T-helper 1 cell treated with Interleukin-12 subunit alpha and Interleukin-12 subunit beta and Interleukin-4 antibody, amounts not matched to agents 30 μg/mL and 1 μg/mL, for 36 hours (primary cell): ENCODE measurements around the gene CASKIN1.
A peak's percentile ranks its signal among the peaks of the same experiment; 100 is the strongest.

Source experiments
- H3K27ac Mint-ChIP-seq: one replicate; pipeline ENCODE4 v1.8.0; 2021; ENCODE audit warnings: mild to moderate bottlenecking, mixed read lengths
- H3K27me3 Mint-ChIP-seq: one replicate; pipeline ENCODE4 v1.8.0; 2021; ENCODE audit warnings: low read depth, mixed read lengths
- H3K36me3 Mint-ChIP-seq: one replicate; pipeline ENCODE4 v1.8.0; 2021; ENCODE audit warnings: low read depth, mixed read lengths
- H3K4me1 Mint-ChIP-seq: one replicate; pipeline ENCODE4 v1.8.0; 2021; ENCODE audit warnings: low read depth, mixed read lengths
- H3K4me3 Mint-ChIP-seq: one replicate; pipeline ENCODE4 v1.8.0; 2021; ENCODE audit warnings: mild to moderate bottlenecking, moderate library complexity, mixed read lengths
- H3K9me3 Mint-ChIP-seq: one replicate; pipeline ENCODE4 v1.8.0; 2021; ENCODE audit warnings: mixed read lengths

CASKIN1 gene

GRCh38 chr16:2196981-2197511, 641 bp upstream of the CASKIN1 start:
- H3K9me3 Mint-ChIP-seq, result no peaks in the 10 kb centered on the region
- peaks cover 2% of the 10 kb centered on the region for H3K4me1 Mint-ChIP-seq
- H3K36me3 Mint-ChIP-seq, result no peaks in the 10 kb centered on the region
- peak overlapping the region; percentile 17 for H3K4me3 Mint-ChIP-seq
- H3K27ac Mint-ChIP-seq, result no peak overlapping the region
- H3K27me3 Mint-ChIP-seq, result peaks cover 42% of the 10 kb centered on the region

DNA sequence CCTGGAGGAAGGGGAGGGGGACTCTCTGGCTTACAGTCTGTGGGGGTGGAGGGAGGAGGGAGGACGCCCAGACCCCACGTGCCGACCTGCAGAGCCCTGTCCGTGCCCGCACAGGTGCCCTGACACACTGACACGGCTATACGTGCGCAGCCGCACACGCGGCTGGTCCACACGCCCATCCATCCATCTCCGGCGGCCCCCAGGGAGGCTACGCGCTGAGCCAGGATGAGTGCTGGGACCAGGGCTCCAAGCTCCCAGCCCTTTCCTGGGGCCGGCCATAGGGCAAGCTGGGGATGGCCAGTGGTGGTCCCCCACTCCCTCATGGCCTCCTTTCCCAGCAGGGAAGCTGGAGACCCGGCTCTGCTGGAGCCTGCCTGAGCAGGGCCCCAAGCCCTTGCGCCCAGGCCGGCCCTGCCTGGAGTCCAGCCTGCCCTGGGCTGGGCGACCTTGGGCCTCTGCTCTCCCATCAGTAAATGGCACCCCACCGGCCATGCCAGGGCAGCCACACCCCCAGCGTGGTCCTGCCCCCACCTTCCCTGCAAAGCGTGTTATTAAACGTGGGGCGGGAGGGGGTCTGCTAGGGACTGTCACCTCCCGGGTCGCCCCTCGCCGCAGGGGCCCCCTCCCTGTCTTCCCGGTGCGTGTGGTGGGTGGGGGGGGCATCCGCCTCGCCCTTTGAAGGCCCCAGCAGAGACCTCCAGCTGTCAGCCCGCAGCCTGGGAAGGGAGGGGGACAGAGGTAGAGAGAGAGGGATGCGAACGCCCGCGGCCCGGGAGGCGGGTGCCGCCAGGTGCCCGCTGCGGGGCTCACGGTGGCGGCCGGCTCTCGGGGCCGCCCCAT, 863 bp downstream of the CASKIN1 start:
- H3K36me3 Mint-ChIP-seq, result no peaks in the 10 kb centered on the region
- H3K27me3 Mint-ChIP-seq, result peaks cover 38% of the 10 kb centered on the region
- no peak overlapping the region for H3K27ac Mint-ChIP-seq
- H3K4me1 Mint-ChIP-seq, result peaks cover 2% of the 10 kb centered on the region
- no peaks in the 10 kb centered on the region for H3K9me3 Mint-ChIP-seq
- no peak overlapping the region for H3K4me3 Mint-ChIP-seq

DNA sequence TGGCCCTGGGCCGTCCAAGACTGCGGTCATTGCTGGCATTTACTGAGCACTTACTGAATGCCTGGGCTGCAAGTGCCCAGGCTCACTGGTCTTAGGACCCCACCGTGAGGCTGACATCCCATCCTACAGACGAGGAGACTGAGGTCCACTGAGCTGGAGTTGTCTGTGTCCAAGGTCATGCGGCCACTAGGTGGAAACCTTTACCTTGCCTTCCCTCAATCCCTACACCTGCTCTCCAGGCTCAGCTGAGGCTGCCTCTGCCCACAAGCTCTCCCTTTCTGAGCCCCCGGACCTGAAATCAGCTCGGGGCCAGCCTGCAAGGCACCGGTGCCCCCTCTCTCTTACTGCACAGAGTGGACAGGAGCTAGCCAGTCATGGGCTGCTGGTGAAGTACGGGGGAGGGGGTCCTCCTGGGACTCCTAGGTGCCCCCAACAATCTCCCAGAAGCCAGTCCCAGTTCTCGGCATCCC, 1.5 kb downstream of the CASKIN1 start:
- H3K4me1 Mint-ChIP-seq, result peaks cover 2% of the 10 kb centered on the region
- no peak overlapping the region for H3K27ac Mint-ChIP-seq
- H3K36me3 Mint-ChIP-seq, result no peaks in the 10 kb centered on the region
- H3K9me3 Mint-ChIP-seq, result no peaks in the 10 kb centered on the region
- peaks cover 33% of the 10 kb centered on the region for H3K27me3 Mint-ChIP-seq
- no peak overlapping the region for H3K4me3 Mint-ChIP-seq

GRCh38 chr16:2194166-2194834, 2.1 kb downstream of the CASKIN1 start:
- Mint-ChIP-seq H3K27ac (no peak overlapping the region), H3K4me3 (no peak overlapping the region)

GRCh38 chr16:2191446-2191706, 5.0 kb downstream of the CASKIN1 start:
- Mint-ChIP-seq H3K27me3 (peaks cover 12% of the 10 kb centered on the region), H3K36me3 (no peaks in the 10 kb centered on the region), H3K27ac (no peak overlapping the region), H3K4me1 (peaks cover 2% of the 10 kb centered on the region), H3K9me3 (no peaks in the 10 kb centered on the region), H3K4me3 (no peak overlapping the region)

More at GRCh38 chr16:2194166-2194834, 2.1 kb downstream of the CASKIN1 start:
- Mint-ChIP-seq H3K4me1 (peaks cover 2% of the 10 kb centered on the region), H3K36me3 (no peaks in the 10 kb centered on the region), H3K9me3 (no peaks in the 10 kb centered on the region), H3K27me3 (peaks cover 33% of the 10 kb centered on the region)

GRCh38 chr16:2190659-2191445, 5.6 kb downstream of the CASKIN1 start:
- no peaks in the 10 kb centered on the region for H3K9me3 Mint-ChIP-seq
- peaks cover 2% of the 10 kb centered on the region for H3K4me1 Mint-ChIP-seq
- no peaks in the 10 kb centered on the region for H3K36me3 Mint-ChIP-seq
- no peak overlapping the region for H3K4me3 Mint-ChIP-seq
- no peak overlapping the region for H3K27ac Mint-ChIP-seq
- peaks cover 12% of the 10 kb centered on the region for H3K27me3 Mint-ChIP-seq

DNA sequence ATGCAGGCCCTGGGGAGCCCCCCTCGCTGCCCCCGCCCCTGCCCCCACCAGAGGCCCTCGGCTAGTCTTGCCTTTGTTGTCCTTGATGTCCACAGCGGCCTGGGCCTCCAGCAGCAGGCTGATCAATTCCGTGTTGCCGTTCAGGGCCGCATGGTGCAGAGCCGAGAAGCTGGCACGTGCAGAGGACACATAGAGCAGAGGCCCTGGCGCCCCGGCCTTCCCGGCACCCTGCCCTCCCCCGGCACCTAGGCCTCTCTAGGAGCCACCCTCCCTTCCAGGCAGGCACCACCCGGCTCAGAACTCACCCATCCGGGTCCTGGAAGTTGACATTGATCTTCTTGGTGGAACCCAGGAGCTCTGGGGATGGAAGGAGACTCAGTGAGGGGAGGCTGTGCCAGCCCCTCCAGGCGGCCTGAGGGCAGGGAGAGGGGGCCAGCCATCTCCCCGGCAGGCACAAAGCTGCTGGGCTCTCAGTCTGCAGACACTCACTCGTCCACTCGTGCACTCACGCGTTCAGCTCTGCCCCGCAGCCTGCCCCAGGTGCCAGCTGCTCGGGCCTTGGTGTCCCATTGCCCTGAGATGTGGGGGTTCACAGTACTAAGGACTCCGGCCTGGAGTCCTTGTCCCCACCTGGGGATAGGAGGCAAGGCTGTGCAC, 6.3 kb downstream of the CASKIN1 start:
- no peak overlapping the region for H3K27ac Mint-ChIP-seq
- H3K4me3 Mint-ChIP-seq, result no peak overlapping the region
- no peaks in the 10 kb centered on the region for H3K9me3 Mint-ChIP-seq
- peaks cover 2% of the 10 kb centered on the region for H3K4me1 Mint-ChIP-seq
- H3K36me3 Mint-ChIP-seq, result no peaks in the 10 kb centered on the region
- peaks cover 10% of the 10 kb centered on the region for H3K27me3 Mint-ChIP-seq

DNA sequence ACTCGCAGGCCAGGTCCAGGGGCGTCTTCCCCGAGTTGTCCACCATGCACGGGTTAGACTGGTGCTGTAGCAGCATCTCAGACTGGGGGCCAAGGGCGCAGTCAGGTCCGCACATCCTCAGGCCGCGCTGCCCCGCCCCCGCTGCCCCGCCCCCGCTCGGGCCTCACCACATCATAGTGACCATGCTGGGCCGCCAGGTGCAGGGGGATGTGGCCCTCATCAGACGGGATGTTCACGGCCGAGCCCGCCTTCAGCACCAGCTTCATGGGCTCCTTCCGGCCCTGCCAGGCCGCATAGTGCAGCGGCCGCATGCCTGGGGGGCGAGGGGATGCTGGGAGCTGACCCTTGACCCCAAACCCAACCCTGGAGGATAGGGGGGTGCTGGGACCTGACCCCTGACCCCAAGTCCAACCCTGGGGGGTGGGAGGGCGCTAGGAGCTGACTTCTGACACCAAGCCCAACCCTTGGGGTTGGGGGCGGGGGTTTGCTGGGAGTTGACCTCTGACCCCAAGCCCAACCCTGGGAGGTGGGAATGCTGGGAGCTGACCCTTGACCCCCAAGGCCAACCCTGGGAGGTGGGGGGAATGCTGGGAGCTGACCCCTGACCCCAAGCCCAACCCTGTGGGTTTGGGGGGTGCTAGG, 7.0 kb downstream of the CASKIN1 start:
- Mint-ChIP-seq H3K4me1 (no peaks in the 10 kb centered on the region), H3K27ac (no peak overlapping the region), H3K27me3 (peaks cover 3% of the 10 kb centered on the region), H3K4me3 (no peak overlapping the region), H3K36me3 (no peaks in the 10 kb centered on the region), H3K9me3 (no peaks in the 10 kb centered on the region)

DNA sequence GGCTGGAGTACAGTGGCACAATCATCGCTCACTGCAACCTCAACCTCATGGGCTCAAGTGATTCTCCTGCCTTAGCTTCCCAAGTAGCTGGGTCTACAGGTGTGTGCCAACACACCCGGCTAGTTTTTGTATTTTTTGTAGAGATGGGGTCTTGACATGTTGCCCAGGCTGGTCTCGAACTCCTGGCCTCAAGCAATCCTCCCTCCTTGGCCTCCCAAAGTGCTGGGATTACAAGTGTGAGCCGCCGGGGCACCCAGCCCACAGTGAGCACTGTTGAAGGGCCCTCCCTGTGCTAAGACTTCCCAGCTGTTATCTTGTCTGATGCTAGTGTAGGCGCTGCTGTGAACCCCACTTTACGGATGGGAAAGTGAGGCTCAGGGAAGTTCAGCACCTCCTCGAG, 8.0 kb downstream of the CASKIN1 start:
- Mint-ChIP-seq H3K4me1 (no peaks in the 10 kb centered on the region), H3K27me3 (peaks cover 3% of the 10 kb centered on the region), H3K9me3 (no peaks in the 10 kb centered on the region), H3K27ac (no peak overlapping the region), H3K4me3 (no peak overlapping the region), H3K36me3 (no peaks in the 10 kb centered on the region)

GRCh38 chr16:2187212-2187611, 9.2 kb downstream of the CASKIN1 start:
- Mint-ChIP-seq H3K4me1 (no peaks in the 10 kb centered on the region), H3K27ac (no peak overlapping the region), H3K4me3 (no peak overlapping the region), H3K36me3 (peaks cover 1% of the 10 kb centered on the region), H3K27me3 (no peaks in the 10 kb centered on the region), H3K9me3 (no peaks in the 10 kb centered on the region)

- Mint-ChIP-seq H3K9me3 (no peaks in the 10 kb centered on the region), H3K36me3 (peaks cover 2% of the 10 kb centered on the region), H3K27me3 (no peaks in the 10 kb centered on the region), H3K4me1 (no peaks in the 10 kb centered on the region), H3K4me3 (no peak overlapping the region), H3K27ac (no peak overlapping the region)
Observed at GRCh38 chr16:2186505-2186904, 9.9 kb downstream of the CASKIN1 start.

DNA sequence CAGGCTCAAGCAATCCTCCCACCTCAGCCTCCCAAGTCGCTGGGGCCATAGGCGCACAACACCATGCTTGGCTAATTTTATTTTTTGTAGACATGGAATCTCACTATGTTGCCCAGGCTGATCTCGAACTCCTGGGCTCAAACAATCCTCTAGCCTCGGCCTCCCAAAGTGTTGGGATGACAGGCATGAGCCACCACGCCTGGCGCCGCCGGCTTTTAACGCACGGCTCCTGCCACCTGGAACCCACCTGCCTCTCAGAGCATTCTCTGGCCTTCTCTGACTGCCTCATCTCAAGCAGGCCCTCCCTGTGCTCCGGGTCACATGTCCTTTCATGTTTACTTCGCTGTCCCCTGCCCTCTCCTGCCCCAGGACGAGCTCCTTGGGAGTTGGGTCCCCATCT, 10.3 kb downstream of the CASKIN1 start:
- Mint-ChIP-seq H3K27ac (no peak overlapping the region), H3K27me3 (no peaks in the 10 kb centered on the region), H3K9me3 (no peaks in the 10 kb centered on the region), H3K4me1 (no peaks in the 10 kb centered on the region), H3K4me3 (no peak overlapping the region), H3K36me3 (peaks cover 2% of the 10 kb centered on the region)

GRCh38 chr16:2184962-2185361, 11.4 kb downstream of the CASKIN1 start:
- Mint-ChIP-seq H3K9me3 (no peaks in the 10 kb centered on the region), H3K36me3 (peaks cover 2% of the 10 kb centered on the region), H3K27ac (no peak overlapping the region), H3K4me3 (no peak overlapping the region), H3K4me1 (no peaks in the 10 kb centered on the region), H3K27me3 (no peaks in the 10 kb centered on the region)

DNA sequence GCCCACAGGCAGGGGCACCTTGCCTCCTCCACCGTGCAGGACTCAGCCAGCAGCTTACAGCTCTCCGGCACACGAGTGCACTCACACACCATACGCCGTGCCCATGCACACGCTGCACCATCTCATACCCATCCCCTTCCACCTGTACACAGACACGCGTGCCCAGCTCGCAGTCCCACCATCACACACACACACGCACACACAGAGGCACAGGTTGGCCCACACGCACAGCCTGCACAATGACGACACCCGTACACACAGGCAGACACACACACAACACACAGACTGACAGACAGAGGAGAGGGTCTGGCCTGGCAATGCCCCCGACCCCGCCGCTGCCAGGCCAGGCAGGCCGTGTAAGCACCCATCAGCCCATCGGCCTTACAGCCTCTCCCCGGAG, 12.1 kb downstream of the CASKIN1 start:
- Mint-ChIP-seq H3K27me3 (no peaks in the 10 kb centered on the region), H3K4me1 (no peaks in the 10 kb centered on the region), H3K36me3 (peaks cover 2% of the 10 kb centered on the region), H3K9me3 (no peaks in the 10 kb centered on the region), H3K27ac (no peak overlapping the region), H3K4me3 (no peak overlapping the region)
